Thyroid gland (tissue), 4 donors: ENCODE results near the gene C1QL1. TPM values are rescaled to one million over a fixed set of nuclear protein-coding genes. Genes with fewer than 3 reads are reported as not detected.

Experiments
- DNase-seq, 2 donors: peaks; one replicate each; pipeline ENCODE4 v3.0.0-alpha.2; 2019
- H3K27ac ChIP-seq, 3 donors: fragments of 200-600 bp; sonication (generic); 1 replicate in 2 of 3; 2 replicates in 1 of 3; pipeline ENCODE4 v1.5.1; 2016 to 2019; ENCODE audit warnings: mild to moderate bottlenecking in 1 of 3, moderate library complexity in 1 of 3
- H3K27me3 ChIP-seq: fragments of 200-600 bp; sonication (generic); one replicate; pipeline ENCODE4 v1.5.1; 2019
- H3K36me3 ChIP-seq, 2 donors: fragments of 200-600 bp; sonication (generic); one replicate each; pipeline ENCODE4 v1.5.1; 2016 to 2019
- H3K4me1 ChIP-seq, 2 donors: fragments of 200-600 bp; sonication (generic); one replicate each; pipeline ENCODE4 v1.5.1; 2017 to 2019
- H3K4me3 ChIP-seq, 3 donors: fragments of 200-600 bp; sonication (generic); replicated peaks in 1 of 3; 1 replicate in 2 of 3; 2 replicates in 1 of 3; pipeline ENCODE4 v1.5.1; 2016; ENCODE audit warnings: mild to moderate bottlenecking in 1 of 3
- H3K9me3 ChIP-seq: fragments of 200-600 bp; sonication (generic); one replicate; pipeline ENCODE4 v1.5.1; 2017
- CTCF ChIP-seq, 6 experiments: fragments of 200-600 bp in 3 of 6; fragments of 450-650 bp in 3 of 6; sonication (generic) in 3 of 6; IDR thresholded peaks; one replicate each; pipeline ENCODE4 v1.5.1; 2016 to 2019; ENCODE audit warnings: antibody characterized with exemption in 6 of 6, mild to moderate bottlenecking in 2 of 6, inconsistent platforms in 1 of 6, moderate library complexity in 1 of 6
- POLR2A ChIP-seq, 2 donors: fragments of 450-650 bp; IDR thresholded peaks; one replicate each; pipeline ENCODE4 v1.6.1; 2017; ENCODE audit warnings: antibody characterized with exemption in 2 of 2, mild to moderate bottlenecking in 2 of 2, moderate library complexity in 1 of 2
- WGBS, 2 donors: methylation state at CpG; one replicate each; pipeline ENCODE4 v1.1.5; 2017; 5-methylcytosine and 5-hydroxymethylcytosine counted together
- intact Hi-C: fragments of 100-400 bp; cut with DNase I; formaldehyde crosslinking; loops from one replicate; pipeline ENCODE4 v1.15.1; 2023
- total RNA-seq, 4 donors: library from RNA; depleted of rRNA; stranded (reverse); fragments of >200 nt; gene quantifications; one replicate each; pipeline ENCODE4 v1.2.3, GENCODE V29; 2016

The C1QL1 gene
- total RNA-seq, 4 donors from 2014 or later: 0.59 to 0.75 TPM; not detected in 2

DNA sequence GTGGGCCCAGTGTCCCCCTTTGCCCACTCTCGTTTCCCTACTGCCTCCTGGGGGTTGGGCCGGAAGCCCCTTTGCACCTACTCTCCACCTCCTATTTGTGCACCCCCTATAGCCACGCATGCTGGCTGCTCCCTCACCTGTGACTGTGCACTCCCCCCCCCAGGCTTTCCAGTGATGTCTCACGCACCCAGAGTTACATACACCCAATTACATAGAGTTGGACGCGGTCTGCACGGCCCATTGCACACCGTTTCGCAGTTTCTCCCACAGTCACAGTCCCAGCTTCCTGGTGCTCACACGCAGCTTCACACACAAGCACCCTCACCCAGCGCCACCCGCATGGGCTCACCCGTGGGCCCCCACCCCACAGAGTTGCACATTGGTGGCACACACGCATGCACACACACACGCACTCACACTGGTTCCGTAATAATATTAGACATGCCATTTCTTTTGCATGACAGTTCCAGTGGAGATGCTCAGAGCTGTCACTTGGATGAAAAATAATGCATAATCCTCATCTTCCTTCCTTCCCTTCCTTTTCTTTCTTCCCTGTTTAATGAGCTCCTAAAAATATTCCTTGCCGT is 21.5 kb upstream of the C1QL1 start:
- intact Hi-C loops: no loop called here
- Histone ChIP-seq H3K36me3 (no peaks in the 10 kb centered on the region), H3K4me1 (no peaks in the 10 kb centered on the region), H3K27ac (no peak overlapping the region), H3K27me3 (peaks cover 9% of the 10 kb centered on the region), H3K4me3 (no peak overlapping the region), H3K9me3 (no peaks in the 10 kb centered on the region)
- no peak for DNase-seq
- WGBS, 2 donors: 73 to 76% methylated on average over 17 of the region's 17 CpGs
- TF ChIP-seq CTCF (IDR thresholded peaks at IDR 0.05) (no peak), POLR2A (IDR thresholded peaks at IDR 0.05) (no peak)

- H3K27ac ChIP-seq: no peak overlapping the region
- peaks cover 9% of the 10 kb centered on the region for H3K27me3 ChIP-seq
- no peak overlapping the region for H3K4me3 ChIP-seq
- DNase-seq: no peak
- H3K9me3 ChIP-seq: no peaks in the 10 kb centered on the region
- intact Hi-C loops: no loop called here
- no peaks in the 10 kb centered on the region for H3K4me1 ChIP-seq
- TF ChIP-seq CTCF (IDR thresholded peaks at IDR 0.05) (no peak), POLR2A (IDR thresholded peaks at IDR 0.05) (no peak)
- WGBS, 2 donors: 36 to 61% methylated on average over 31 to 34 of the region's 34 CpGs
- no peaks in the 10 kb centered on the region for H3K36me3 ChIP-seq
Observed at GRCh38 chr17:44988044-44988942, 20.2 kb upstream of the C1QL1 start.

DNA sequence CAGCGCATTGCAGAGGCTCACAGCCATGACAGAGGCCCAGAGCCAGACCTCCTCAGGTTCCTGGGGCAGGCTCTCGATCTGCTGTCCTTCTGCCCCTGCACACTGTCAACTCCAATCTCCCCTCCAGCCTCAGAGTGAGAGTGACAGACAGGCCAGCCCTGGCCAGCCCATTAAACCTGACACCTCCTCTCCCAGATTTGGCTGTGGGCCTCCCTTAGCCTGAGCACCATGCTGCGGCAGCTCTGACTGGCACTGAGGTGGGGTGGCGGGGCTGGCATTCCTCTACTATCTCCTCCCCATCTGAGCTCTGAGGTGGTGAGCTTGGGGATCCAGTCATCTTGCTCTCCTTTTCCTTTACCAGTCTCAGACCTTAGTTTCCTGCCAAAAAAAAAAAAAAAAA is 15.5 kb upstream of the C1QL1 start:
- 77 to 84% methylated on average over 4 of the region's 4 CpGs for WGBS, 2 donors
- Histone ChIP-seq H3K27ac (no peak overlapping the region), H3K4me1 (no peaks in the 10 kb centered on the region), H3K9me3 (no peaks in the 10 kb centered on the region), H3K4me3 (no peak overlapping the region), H3K27me3 (peaks cover 9% of the 10 kb centered on the region), H3K36me3 (no peaks in the 10 kb centered on the region)
- intact Hi-C loops: no loop called here
- no peak for DNase-seq
- TF ChIP-seq POLR2A (IDR thresholded peaks at IDR 0.05) (no peak), CTCF (IDR thresholded peaks at IDR 0.05) (no peak)

- TF ChIP-seq CTCF (IDR thresholded peaks at IDR 0.05) (no peak), POLR2A (IDR thresholded peaks at IDR 0.05) (no peak)
- WGBS, 2 donors: 94 to 96% methylated on average over 3 of the region's 3 CpGs
- no peak overlapping the region for H3K27ac ChIP-seq
- H3K27me3 ChIP-seq: no peaks in the 10 kb centered on the region
- no peaks in the 10 kb centered on the region for H3K36me3 ChIP-seq
- no peaks in the 10 kb centered on the region for H3K9me3 ChIP-seq
- DNase-seq: no peak
- H3K4me3 ChIP-seq: no peak overlapping the region
- intact Hi-C loops: no loop called here
- no peaks in the 10 kb centered on the region for H3K4me1 ChIP-seq
Observed at GRCh38 chr17:44982113-44982702, 14.1 kb upstream of the C1QL1 start.
